Mucosa of rectum (tissue), 2 donors: Measurements from ENCODE around the gene P2RY8.

Experiments used
- H3K27ac ChIP-seq, 2 donors: one replicate each; pipeline ENCODE4 v1.7.0; 2013; ENCODE audit warnings: inconsistent platforms in 2 of 2, low read depth in 2 of 2, low read length in 2 of 2
- H3K27me3 ChIP-seq, 2 donors: one replicate each; pipeline ENCODE4 v1.7.0; 2013; ENCODE audit warnings: low read length in 2 of 2; ENCODE audit not compliant: control insufficient read depth in 2 of 2, insufficient read depth in 2 of 2
- H3K36me3 ChIP-seq, 2 donors: one replicate each; pipeline ENCODE4 v1.7.0; 2013; ENCODE audit warnings: low read length in 2 of 2; ENCODE audit not compliant: control insufficient read depth in 2 of 2, insufficient read depth in 2 of 2
- H3K4me1 ChIP-seq, 2 donors: one replicate each; pipeline ENCODE4 v1.7.0; 2013; ENCODE audit warnings: low read length in 2 of 2, mild to moderate bottlenecking in 1 of 2; ENCODE audit not compliant: control insufficient read depth in 2 of 2, insufficient read depth in 2 of 2
- H3K4me3 ChIP-seq, 2 donors: one replicate each; pipeline ENCODE4 v1.7.0; 2013; ENCODE audit warnings: low read length in 2 of 2
- H3K9ac ChIP-seq, 2 donors: one replicate each; pipeline ENCODE4 v1.7.0; 2013; ENCODE audit warnings: low read length in 2 of 2, low read depth in 1 of 2, mild to moderate bottlenecking in 1 of 2
- H3K9me3 ChIP-seq, 2 donors: one replicate each; pipeline ENCODE4 v1.7.0; 2013; ENCODE audit warnings: low read length in 2 of 2; ENCODE audit not compliant: control insufficient read depth in 2 of 2
- donor health status: healthy.
- donor health status: Normal muscosa, but diverticular disease.

The P2RY8 gene

GRCh38 chrX:1520350-1520749 lies 16.6 kb downstream of the P2RY8 start:
- H3K9ac ChIP-seq, result no peak overlapping the region
- no peaks in the 10 kb centered on the region for H3K36me3 ChIP-seq
- H3K27me3 ChIP-seq, result no peaks in the 10 kb centered on the region
- no peaks in the 10 kb centered on the region for H3K9me3 ChIP-seq
- peaks cover 0 to 2% of the 10 kb centered on the region in 2 donors for H3K4me1 ChIP-seq
- H3K4me3 ChIP-seq, result no peak overlapping the region
- H3K27ac ChIP-seq, result no peak overlapping the region

GRCh38 chrX:1519022-1519497 lies 17.9 kb downstream of the P2RY8 start:
- Histone ChIP-seq H3K36me3 (no peaks in the 10 kb centered on the region), H3K4me3 (no peak overlapping the region), H3K9ac (no peak overlapping the region), H3K4me1 (peaks cover 0 to 2% of the 10 kb centered on the region in 2 donors), H3K9me3 (no peaks in the 10 kb centered on the region), H3K27ac (no peak overlapping the region), H3K27me3 (no peaks in the 10 kb centered on the region)

- peaks cover 0 to 2% of the 10 kb centered on the region in 2 donors for H3K4me1 ChIP-seq
- no peak overlapping the region for H3K27ac ChIP-seq
- H3K27me3 ChIP-seq, result no peaks in the 10 kb centered on the region
- H3K36me3 ChIP-seq, result no peaks in the 10 kb centered on the region
- no peak overlapping the region for H3K9ac ChIP-seq
- H3K4me3 ChIP-seq, result no peak overlapping the region
- H3K9me3 ChIP-seq, result no peaks in the 10 kb centered on the region
These were observed 18.5 kb downstream of the P2RY8 start for GRCh38 chrX:1518512-1518911.

GRCh38 chrX:1516596-1517104 lies 20.3 kb downstream of the P2RY8 start:
- H3K9me3 ChIP-seq, result no peaks in the 10 kb centered on the region
- no peak overlapping the region for H3K27ac ChIP-seq
- H3K9ac ChIP-seq, result no peak overlapping the region
- H3K27me3 ChIP-seq, result no peaks in the 10 kb centered on the region
- no peaks in the 10 kb centered on the region for H3K36me3 ChIP-seq
- peaks cover 0 to 2% of the 10 kb centered on the region in 2 donors for H3K4me1 ChIP-seq
- H3K4me3 ChIP-seq, result no peak overlapping the region

GRCh38 chrX:1511829-1512228 lies 25.2 kb downstream of the P2RY8 start:
- Histone ChIP-seq H3K36me3 (no peaks in the 10 kb centered on the region), H3K4me1 (peaks cover 0 to 6% of the 10 kb centered on the region in 2 donors), H3K4me3 (no peak overlapping the region), H3K27me3 (no peaks in the 10 kb centered on the region), H3K9ac (no peak overlapping the region), H3K27ac (no peak overlapping the region), H3K9me3 (no peaks in the 10 kb centered on the region)

GRCh38 chrX:1511150-1511549 lies 25.8 kb downstream of the P2RY8 start:
- Histone ChIP-seq H3K27me3 (no peaks in the 10 kb centered on the region), H3K9ac (no peak overlapping the region)

GRCh38 chrX:1507511-1508463 lies 29.2 kb downstream of the P2RY8 start:
- Histone ChIP-seq H3K4me3 (no peak overlapping the region), H3K27ac (no peak overlapping the region), H3K27me3 (no peaks in the 10 kb centered on the region), H3K4me1 (peaks cover 0 to 6% of the 10 kb centered on the region in 2 donors), H3K9ac (no peak overlapping the region), H3K9me3 (no peaks in the 10 kb centered on the region), H3K36me3 (no peaks in the 10 kb centered on the region)

More at GRCh38 chrX:1511150-1511549, 25.8 kb downstream of the P2RY8 start:
- Histone ChIP-seq H3K4me3 (no peak overlapping the region), H3K9me3 (no peaks in the 10 kb centered on the region), H3K27ac (no peak overlapping the region), H3K4me1 (peaks cover 0 to 6% of the 10 kb centered on the region in 2 donors), H3K36me3 (no peaks in the 10 kb centered on the region)

- Histone ChIP-seq H3K9me3 (no peaks in the 10 kb centered on the region), H3K27ac (no peak overlapping the region), H3K27me3 (no peaks in the 10 kb centered on the region), H3K9ac (no peak overlapping the region), H3K4me3 (no peak overlapping the region), H3K4me1 (peaks cover 0 to 6% of the 10 kb centered on the region in 2 donors), H3K36me3 (no peaks in the 10 kb centered on the region)
These were observed 30.1 kb downstream of the P2RY8 start for GRCh38 chrX:1506916-1507315.

GRCh38 chrX:1502853-1503252 lies 34.1 kb downstream of the P2RY8 start:
- Histone ChIP-seq H3K36me3 (no peaks in the 10 kb centered on the region), H3K27me3 (no peaks in the 10 kb centered on the region), H3K9ac (no peak overlapping the region), H3K9me3 (no peaks in the 10 kb centered on the region), H3K4me1 (peaks cover 0 to 3% of the 10 kb centered on the region in 2 donors), H3K27ac (no peak overlapping the region), H3K4me3 (no peak overlapping the region)

GRCh38 chrX:1502241-1502640 lies 34.7 kb downstream of the P2RY8 start:
- Histone ChIP-seq H3K27me3 (no peaks in the 10 kb centered on the region), H3K4me1 (no peaks in the 10 kb centered on the region), H3K9ac (no peak overlapping the region), H3K9me3 (no peaks in the 10 kb centered on the region), H3K4me3 (no peak overlapping the region), H3K27ac (peak overlapping the region in 1 of 2 donors; percentile 48), H3K36me3 (no peaks in the 10 kb centered on the region)
